Smooth muscle cell (in vitro differentiated cells): ENCODE measurements around the gene PHF23. TPM values are rescaled to one million over a fixed set of nuclear protein-coding genes. Genes with fewer than 3 reads are reported as not detected.

Experiments used
- DNase-seq: peaks from one replicate; lab custom pipeline; 2025; ENCODE audit not compliant: unreplicated experiment; lab: John Stamatoyannopoulos, UW
- H2AFZ ChIP-seq: fragments of 200-600 bp; sonication (generic); 2 replicates; pipeline ENCODE4 v1.6.0; 2016; ENCODE audit warnings: antibody characterized with exemption, low read depth, mild to moderate bottlenecking
- H3F3A ChIP-seq: fragments of 200-600 bp; sonication (generic); 2 replicates; pipeline ENCODE4 v1.6.0; 2017; ENCODE audit warnings: antibody characterized with exemption, low read depth
- H3K27ac ChIP-seq: fragments of 200-600 bp; sonication (generic); 2 replicates; pipeline ENCODE4 v1.5.1; 2016; ENCODE audit warnings: low read depth, mild to moderate bottlenecking
- H3K27me3 ChIP-seq: fragments of 200-600 bp; sonication (generic); 2 replicates; pipeline ENCODE4 v1.6.1; 2016; ENCODE audit warnings: low read depth, mild to moderate bottlenecking
- H3K36me3 ChIP-seq: fragments of 200-600 bp; sonication (generic); 2 replicates; pipeline ENCODE4 v1.5.1; 2016; ENCODE audit warnings: low read depth
- H3K4me1 ChIP-seq: fragments of 200-600 bp; sonication (generic); 2 replicates; pipeline ENCODE4 v1.5.1; 2016; ENCODE audit warnings: low read depth
- H3K4me2 ChIP-seq: fragments of 200-600 bp; sonication (generic); 2 replicates; pipeline ENCODE4 v1.6.0; 2016; ENCODE audit warnings: mild to moderate bottlenecking
- H3K4me3 ChIP-seq: fragments of 200-600 bp; sonication (generic); 2 replicates; pipeline ENCODE4 v1.5.1; 2016; ENCODE audit warnings: mild to moderate bottlenecking
- H3K79me2 ChIP-seq: fragments of 200-600 bp; sonication (generic); 2 replicates; pipeline ENCODE4 v1.6.0; 2016; ENCODE audit warnings: low read depth, mild to moderate bottlenecking
- H3K9ac ChIP-seq: fragments of 200-600 bp; sonication (generic); 2 replicates; pipeline ENCODE4 v1.6.0; 2016; ENCODE audit warnings: low read depth
- H3K9me3 ChIP-seq: fragments of 200-600 bp; sonication (generic); replicated peaks from 2 replicates; pipeline ENCODE4 v1.5.1; 2016; ENCODE audit warnings: low read depth
- H4K20me1 ChIP-seq: fragments of 200-600 bp; sonication (generic); 2 replicates; pipeline ENCODE4 v1.6.0; 2016; ENCODE audit warnings: low read depth
- CTCF ChIP-seq: fragments of 200-600 bp; sonication (generic); IDR thresholded peaks from 2 replicates; pipeline ENCODE4 v1.5.1; 2017; ENCODE audit warnings: borderline replicate concordance, mild to moderate bottlenecking, antibody characterized with exemption; ENCODE audit not compliant: insufficient read depth, poor library complexity, severe bottlenecking
- WGBS: methylation state at CpG from one replicate; pipeline ENCODE4 v1.1.7; 2016; ENCODE audit warnings: low lambda C conversion rate; 5-methylcytosine and 5-hydroxymethylcytosine counted together
- polyA plus RNA-seq: library from polyadenylated mRNA; unstranded; fragments of >200 nt; fragmentation: Nextera tagmentation; extraction: Ambion mirVana; gene quantifications from 2 replicates; pipeline ENCODE4 v1.2.1, GENCODE V29; 2016
- total RNA-seq: library from RNA; depleted of rRNA; stranded (reverse); fragments of >200 nt; gene quantifications from 2 replicates; pipeline ENCODE4 v1.2.3, GENCODE V29; 2014

PHF23 gene
- total and polyA plus RNA-seq, 2 experiments from 2014 or later: 33.8 to 48.5 TPM

- Histone ChIP-seq H3K27me3 (no peaks in the 10 kb centered on the region), H3K4me3 (no peak overlapping the region), H4K20me1 (peaks cover 82% of the 10 kb centered on the region), H3F3A (no peaks in the 10 kb centered on the region), H3K79me2 (peaks cover 27% of the 10 kb centered on the region), H3K27ac (no peak overlapping the region), H3K9me3 (no peaks in the 10 kb centered on the region), H3K36me3 (no peaks in the 10 kb centered on the region), H3K4me2 (no peak overlapping the region), H3K4me1 (no peaks in the 10 kb centered on the region), H3K9ac (no peak overlapping the region), H2AFZ (no peak overlapping the region)
- DNase-seq: no peak
- 97% methylated on average over 31 of the region's 31 CpGs for WGBS
- no peak for TF ChIP-seq CTCF
Measured at GRCh38 chr17:7226721-7227710, 12.2 kb downstream of the PHF23 start.

GRCh38 chr17:7225711-7226331 lies 13.4 kb downstream of the PHF23 start:
- Histone ChIP-seq H3K9me3 (no peaks in the 10 kb centered on the region), H3K36me3 (no peaks in the 10 kb centered on the region), H4K20me1 (peaks cover 81% of the 10 kb centered on the region), H3K4me3 (no peak overlapping the region), H2AFZ (no peak overlapping the region), H3K4me1 (peaks cover 1% of the 10 kb centered on the region), H3K4me2 (no peak overlapping the region), H3F3A (peaks cover 3% of the 10 kb centered on the region), H3K9ac (no peak overlapping the region), H3K27me3 (no peaks in the 10 kb centered on the region), H3K27ac (no peak overlapping the region), H3K79me2 (peaks cover 20% of the 10 kb centered on the region)
- DNase-seq: no peak
- WGBS: 94% methylated on average over 17 of the region's 21 CpGs
- TF ChIP-seq CTCF: no peak

GRCh38 chr17:7224661-7225111 lies 14.6 kb downstream of the PHF23 start:
- no peak overlapping the region for H3K27ac ChIP-seq
- TF ChIP-seq CTCF: no peak
- no peaks in the 10 kb centered on the region for H3K27me3 ChIP-seq
- H3K4me2 ChIP-seq: no peak overlapping the region
- peaks cover 9% of the 10 kb centered on the region for H3K79me2 ChIP-seq
- H3K4me3 ChIP-seq: no peak overlapping the region
- peaks cover 75% of the 10 kb centered on the region for H4K20me1 ChIP-seq
- DNase-seq: no peak
- peaks cover 7% of the 10 kb centered on the region for H3F3A ChIP-seq
- H3K36me3 ChIP-seq: no peaks in the 10 kb centered on the region
- H3K9ac ChIP-seq: no peak overlapping the region
- 90% methylated on average over 15 of the region's 15 CpGs for WGBS
- H3K4me1 ChIP-seq: peaks cover 6% of the 10 kb centered on the region
- no peak overlapping the region for H2AFZ ChIP-seq
- no peaks in the 10 kb centered on the region for H3K9me3 ChIP-seq
